GM11168 (cell line): ENCODE results near the gene HYI.

Experiments
- in situ Hi-C: fragments of 300-500 bp; cut with MboI; formaldehyde crosslinking; loops from one replicate; pipeline ENCODE4 v1.12.0; 2022; ENCODE audit warnings: low sequenced_read_pairs; ENCODE audit not compliant: unreplicated experiment

HYI gene

GRCh38 chr1:43432171-43432860 lies 21.4 kb downstream of the HYI start:
- in situ Hi-C loops, result no loop called here

GRCh38 chr1:43431676-43432075 lies 22.1 kb downstream of the HYI start:
- in situ Hi-C loops, result no loop called here

DNA sequence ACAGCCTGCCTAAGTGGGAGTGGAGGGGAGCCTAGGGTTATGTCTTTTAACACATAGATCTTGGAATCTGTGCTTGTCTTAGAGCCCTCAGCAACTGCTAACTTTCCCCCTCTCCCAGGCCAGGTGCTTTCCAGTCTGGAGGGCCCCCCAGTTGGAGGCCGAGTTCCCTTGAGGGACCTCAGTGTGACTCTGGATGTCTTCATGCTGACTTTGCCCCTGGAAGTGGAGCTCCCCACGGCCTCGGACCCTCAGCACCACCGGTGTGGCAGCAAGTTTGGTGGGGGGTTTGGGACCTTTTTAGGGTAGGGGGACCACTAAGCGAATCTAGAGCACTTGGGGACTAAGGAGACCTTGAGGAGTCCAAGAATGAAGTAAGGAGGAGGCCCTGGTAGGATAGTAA lies 22.9 kb downstream of the HYI start:
- in situ Hi-C loops, result no loop called here

- in situ Hi-C loops, result no loop called here
These were observed 25.8 kb downstream of the HYI start for GRCh38 chr1:43427941-43428340.

DNA sequence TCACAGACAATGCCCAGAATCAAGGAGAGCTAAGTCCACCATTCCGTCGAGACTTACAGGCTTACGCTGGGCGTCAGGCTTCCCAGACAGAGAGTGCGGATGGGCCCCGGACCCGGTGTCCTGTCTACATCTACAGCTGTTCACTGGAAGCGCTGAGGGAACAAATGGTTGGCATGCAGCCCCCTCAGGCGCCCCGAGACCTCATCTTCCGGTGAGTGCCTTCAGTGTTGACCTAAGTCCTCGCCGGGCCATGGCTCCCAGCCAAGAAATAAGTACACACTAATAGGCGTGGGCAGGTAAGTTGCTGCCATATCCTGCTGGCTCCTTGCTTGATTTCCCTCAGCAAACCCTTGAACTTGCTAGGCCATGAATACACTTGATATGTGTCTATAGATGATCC lies 26.2 kb downstream of the HYI start:
- in situ Hi-C loops, result no loop called here

DNA sequence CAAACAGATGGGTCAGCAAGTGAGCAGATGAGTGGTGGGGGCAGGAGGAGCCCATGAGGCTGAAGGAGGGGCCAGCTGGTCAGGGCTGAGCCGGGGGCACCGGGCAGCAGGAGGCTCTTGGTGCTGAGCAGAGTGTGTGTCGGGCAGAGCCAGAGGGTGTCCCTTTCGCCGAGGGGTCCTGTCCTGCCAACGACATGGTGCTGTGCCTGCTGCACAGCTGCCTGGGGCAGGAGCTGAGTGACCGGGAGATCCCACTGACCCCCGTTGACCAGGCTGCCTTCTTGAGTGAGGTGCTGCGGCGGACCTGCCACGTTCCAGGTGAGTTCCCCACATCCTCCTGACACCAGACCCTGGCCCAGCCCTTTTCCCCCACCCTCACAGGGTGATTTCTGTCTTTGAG lies 27.5 kb downstream of the HYI start:
- in situ Hi-C loops, result no loop called here

GRCh38 chr1:43425045-43425444 lies 28.7 kb downstream of the HYI start:
- in situ Hi-C loops, result no loop called here

- in situ Hi-C loops, result no loop called here
These were observed 29.8 kb downstream of the HYI start for GRCh38 chr1:43423672-43424550.

DNA sequence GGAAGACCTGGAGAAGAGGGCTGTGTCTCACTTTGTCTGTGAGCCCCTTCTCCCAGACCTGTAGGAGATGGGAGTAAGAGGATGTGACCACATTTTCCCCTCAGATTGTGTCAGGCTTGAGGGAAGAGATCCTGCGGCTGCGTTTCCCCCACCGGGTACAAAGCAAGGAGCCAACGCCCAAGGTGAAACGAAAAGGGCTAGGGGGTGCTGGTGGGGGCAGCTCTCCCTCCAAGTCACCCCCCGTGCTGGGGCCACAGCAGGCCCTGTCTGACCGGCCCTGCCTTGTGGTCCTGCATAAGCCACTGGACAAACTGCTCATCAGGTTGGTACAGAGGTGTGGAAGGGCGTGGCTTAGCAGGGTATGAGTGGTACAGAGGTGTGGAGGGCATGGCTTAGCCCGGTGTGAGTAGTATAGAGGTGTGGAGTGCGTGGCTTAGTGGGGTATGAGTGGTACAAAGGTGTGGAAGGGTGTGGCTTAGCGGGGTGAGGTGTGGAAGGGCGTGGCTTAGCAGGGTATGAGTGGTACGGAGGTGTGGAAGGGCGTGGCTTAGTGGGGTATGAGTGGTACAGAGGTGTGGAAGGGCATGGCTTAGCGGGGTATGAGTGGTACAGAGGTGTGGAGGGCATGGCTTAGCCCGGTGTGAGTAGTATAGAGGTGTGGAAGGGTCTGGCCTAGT lies 30.6 kb downstream of the HYI start:
- in situ Hi-C loops, result no loop called here

- in situ Hi-C loops, result no loop called here
These were observed 31.6 kb downstream of the HYI start for GRCh38 chr1:43421976-43422750.

- in situ Hi-C loops, result no loop called here
These were observed 32.3 kb downstream of the HYI start for GRCh38 chr1:43421396-43421795.

GRCh38 chr1:43420874-43421273 lies 32.9 kb downstream of the HYI start:
- in situ Hi-C loops, result no loop called here

DNA sequence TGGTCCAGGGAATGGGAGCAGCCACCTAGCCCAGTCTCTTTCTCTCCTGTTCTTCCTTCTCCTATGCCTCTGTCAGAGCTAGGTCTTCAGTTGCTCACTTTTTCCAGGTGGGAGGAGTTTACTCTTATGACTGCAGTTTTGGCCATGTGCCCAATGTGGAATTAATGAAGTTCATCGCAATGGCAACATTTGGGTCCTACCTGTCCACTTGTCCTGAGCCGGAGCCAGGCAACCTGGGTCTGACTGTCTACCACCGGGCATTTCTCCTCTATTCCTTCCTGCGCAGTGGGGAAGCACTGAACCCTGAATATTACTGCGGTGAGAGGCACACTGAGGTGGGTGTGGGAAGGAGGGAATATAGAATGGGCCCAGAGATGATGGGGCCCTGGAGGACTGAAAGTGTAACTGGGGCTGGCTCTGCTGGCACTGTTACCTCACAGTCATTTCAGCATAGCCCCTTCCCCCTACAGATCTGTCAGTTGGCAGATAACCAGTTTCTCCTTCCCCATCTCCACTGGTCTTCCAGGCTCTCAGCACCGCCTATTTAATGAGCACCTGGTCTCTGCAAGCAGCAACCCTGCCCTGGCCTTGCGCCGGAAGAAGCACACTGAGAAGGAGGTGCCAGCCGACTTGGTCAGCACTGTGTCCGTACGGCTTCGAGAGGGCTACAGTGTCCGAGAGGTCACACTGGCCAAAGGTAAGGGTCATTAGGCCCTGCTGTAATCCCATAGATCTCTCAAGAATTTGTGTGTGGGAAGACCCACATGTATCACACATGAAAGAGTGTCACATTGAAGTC lies 33.9 kb downstream of the HYI start:
- in situ Hi-C loops, result loop anchor here (10.0 kb wide), 1 partner anchor 185 kb away; no protein-coding TSS in a partner anchor

GRCh38 chr1:43418858-43419257 lies 34.9 kb downstream of the HYI start:
- in situ Hi-C loops, result loop anchor here (10.0 kb wide), 1 partner anchor 184 kb away; no protein-coding TSS in a partner anchor

DNA sequence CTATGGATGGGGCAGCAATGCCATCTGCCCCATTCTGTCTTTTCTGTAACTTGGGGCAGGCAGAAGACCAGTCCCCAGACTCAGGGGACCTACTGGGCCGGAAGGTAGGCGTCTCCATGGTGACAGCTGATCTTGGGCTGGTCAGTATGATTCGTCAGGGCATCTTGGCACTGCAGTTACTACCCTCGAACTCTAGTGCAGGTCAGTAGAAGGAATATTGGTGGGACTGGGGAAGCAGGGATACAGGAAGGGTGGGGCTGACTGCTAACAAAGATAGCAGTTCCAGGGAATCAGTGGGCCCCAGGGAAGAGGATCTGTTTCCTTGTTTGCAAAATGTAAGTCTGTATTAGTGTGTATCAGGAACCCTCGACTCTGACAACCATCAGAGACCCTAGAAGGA lies 37.8 kb downstream of the HYI start:
- in situ Hi-C loops, result loop anchor here (10.0 kb wide), 1 partner anchor 181 kb away; no protein-coding TSS in a partner anchor

DNA sequence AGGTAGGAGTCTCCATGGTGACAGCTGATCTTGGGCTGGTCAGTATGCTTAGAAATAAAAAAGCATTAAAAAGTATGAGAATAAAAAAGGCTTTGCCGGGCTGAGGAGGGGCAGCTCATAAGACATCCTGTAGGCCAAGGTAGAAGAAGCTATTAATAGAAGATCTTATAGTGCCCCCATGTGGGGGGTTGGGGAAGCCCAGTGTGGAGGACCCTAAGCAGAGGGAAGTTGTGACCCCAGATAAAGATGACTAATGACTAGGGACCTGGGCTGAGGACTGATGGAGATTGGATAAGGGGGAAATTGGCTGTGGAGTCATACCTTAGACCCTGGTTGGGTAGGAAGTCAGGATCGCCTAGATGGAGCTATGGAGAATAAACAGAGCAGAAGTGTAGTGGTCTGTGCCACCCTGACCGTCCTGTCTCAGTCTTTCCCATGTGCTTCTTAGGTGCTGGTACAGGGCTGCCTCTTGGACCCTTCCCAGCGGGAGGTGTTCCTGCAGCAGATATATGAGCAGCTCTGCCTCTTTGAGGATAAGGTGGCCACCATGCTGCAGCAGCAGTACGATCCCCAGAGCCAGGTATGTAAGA lies 39.0 kb downstream of the HYI start:
- in situ Hi-C loops, result loop anchor here (10.0 kb wide), 1 partner anchor 180 kb away; no protein-coding TSS in a partner anchor

- in situ Hi-C loops, result loop anchor here (10.0 kb wide), 1 partner anchor 179 kb away; no protein-coding TSS in a partner anchor
These were observed 40.3 kb downstream of the HYI start for GRCh38 chr1:43413426-43413825.

- in situ Hi-C loops, result loop anchor here (10.0 kb wide), 1 partner anchor 176 kb away; no protein-coding TSS in a partner anchor
These were observed 43.2 kb downstream of the HYI start for GRCh38 chr1:43410571-43410970.

- in situ Hi-C loops, result no loop called here
These were observed 47.9 kb downstream of the HYI start for GRCh38 chr1:43405876-43406234.
